Activated CD4-positive, alpha-beta memory T cell treated with anti-CD3 and anti-CD28 coated beads, Interleukin-2, amount 10 ng/mL, durations not matched to agents 7 days and 5 days (primary cell): Measurements from ENCODE around the gene MEIOSIN. TPM values are rescaled to one million over a fixed set of nuclear protein-coding genes. Genes with fewer than 3 reads are reported as not detected.

ENCODE experiments used
- CTCF ChIA-PET: fragments of 350-600 bp; sonication (Branson Sonifier 250); formaldehyde crosslinking; loops from one replicate; lab custom pipeline; 2021; ENCODE audit warnings: antibody characterized with exemption, inconsistent platforms; lab: Charles Lee
- POLR2A ChIA-PET: fragments of 350-600 bp; sonication (Branson Sonifier 250); formaldehyde crosslinking; loops from one replicate; lab custom pipeline; 2021; ENCODE audit warnings: antibody characterized with exemption; lab: Charles Lee
- DNase-seq: peaks from one replicate; pipeline ENCODE4 v3.0.0-alpha.2; 2020
- H3K27ac Mint-ChIP-seq: one replicate; pipeline ENCODE4 v1.8.0; 2021; ENCODE audit warnings: mild to moderate bottlenecking, mixed read lengths
- H3K27me3 Mint-ChIP-seq: one replicate; pipeline ENCODE4 v1.8.0; 2021; ENCODE audit warnings: mixed read lengths
- H3K36me3 Mint-ChIP-seq: one replicate; pipeline ENCODE4 v1.8.0; 2021; ENCODE audit warnings: low read depth, mixed read lengths
- H3K4me1 Mint-ChIP-seq: one replicate; pipeline ENCODE4 v1.8.0; 2021; ENCODE audit warnings: mixed read lengths
- H3K4me3 Mint-ChIP-seq: one replicate; pipeline ENCODE4 v1.8.0; 2021; ENCODE audit warnings: mild to moderate bottlenecking, mixed read lengths
- H3K9me3 Mint-ChIP-seq: one replicate; pipeline ENCODE4 v1.8.0; 2021; ENCODE audit warnings: mixed read lengths
- total RNA-seq, 2 experiments: library from RNA; stranded (reverse); gene quantifications; one replicate each; pipeline ENCODE4 v1.2.3, GENCODE V29; 2021

Gene MEIOSIN
- total RNA-seq, 2 experiments from 2014 or later: not detected

GRCh38 chr19:45761714-45762113 is 28.5 kb downstream of the MEIOSIN start:
- Mint-ChIP-seq H3K27me3 (peaks cover 10% of the 10 kb centered on the region), H3K36me3 (no peaks in the 10 kb centered on the region), H3K27ac (no peak overlapping the region), H3K4me3 (no peak overlapping the region), H3K4me1 (no peaks in the 10 kb centered on the region), H3K9me3 (no peaks in the 10 kb centered on the region)
- ChIA-PET CTCF (no interaction called here), POLR2A (no interaction called here)
- no peak for DNase-seq

- peaks cover 18% of the 10 kb centered on the region for H3K27me3 Mint-ChIP-seq
- peaks cover 3% of the 10 kb centered on the region for H3K4me1 Mint-ChIP-seq
- CTCF ChIA-PET: interaction anchor here (1.3 kb wide), 1 partner anchor 54 kb away, joined by 3 read pairs; no protein-coding TSS in a partner anchor
- H3K9me3 Mint-ChIP-seq: no peaks in the 10 kb centered on the region
- DNase-seq: no peak
- no peak overlapping the region for H3K27ac Mint-ChIP-seq
- POLR2A ChIA-PET: no interaction called here
- H3K4me3 Mint-ChIP-seq: no peak overlapping the region
- H3K36me3 Mint-ChIP-seq: no peaks in the 10 kb centered on the region
Observed at GRCh38 chr19:45762870-45763631, 29.8 kb downstream of the MEIOSIN start.

GRCh38 chr19:45763691-45764294 is 30.6 kb downstream of the MEIOSIN start:
- peaks cover 3% of the 10 kb centered on the region for H3K4me1 Mint-ChIP-seq
- H3K36me3 Mint-ChIP-seq: no peaks in the 10 kb centered on the region
- peaks cover 19% of the 10 kb centered on the region for H3K27me3 Mint-ChIP-seq
- DNase-seq: no peak
- no peaks in the 10 kb centered on the region for H3K9me3 Mint-ChIP-seq
- H3K4me3 Mint-ChIP-seq: no peak overlapping the region
- CTCF ChIA-PET: no interaction called here
- POLR2A ChIA-PET: no interaction called here
- no peak overlapping the region for H3K27ac Mint-ChIP-seq

GRCh38 chr19:45764475-45764874 is 31.2 kb downstream of the MEIOSIN start:
- Mint-ChIP-seq H3K9me3 (no peaks in the 10 kb centered on the region), H3K4me1 (peaks cover 5% of the 10 kb centered on the region), H3K4me3 (no peak overlapping the region), H3K27ac (no peak overlapping the region), H3K27me3 (peaks cover 19% of the 10 kb centered on the region), H3K36me3 (no peaks in the 10 kb centered on the region)
- POLR2A ChIA-PET: no interaction called here
- no peak for DNase-seq
- CTCF ChIA-PET: no interaction called here

GRCh38 chr19:45764945-45765701 is 31.9 kb downstream of the MEIOSIN start:
- DNase-seq: no peak
- ChIA-PET CTCF (no interaction called here), POLR2A (no interaction called here)
- no peak overlapping the region for H3K4me3 Mint-ChIP-seq
- H3K27ac Mint-ChIP-seq: no peak overlapping the region
- H3K9me3 Mint-ChIP-seq: no peaks in the 10 kb centered on the region
- peaks cover 8% of the 10 kb centered on the region for H3K4me1 Mint-ChIP-seq
- H3K27me3 Mint-ChIP-seq: peaks cover 18% of the 10 kb centered on the region
- no peaks in the 10 kb centered on the region for H3K36me3 Mint-ChIP-seq

- DNase-seq: no peak
- ChIA-PET POLR2A (no interaction called here), CTCF (no interaction called here)
- Mint-ChIP-seq H3K4me1 (peaks cover 14% of the 10 kb centered on the region), H3K36me3 (peaks cover 2% of the 10 kb centered on the region), H3K27ac (no peak overlapping the region), H3K27me3 (peaks cover 18% of the 10 kb centered on the region), H3K4me3 (no peak overlapping the region), H3K9me3 (no peaks in the 10 kb centered on the region)
Observed at GRCh38 chr19:45765702-45766295, 32.6 kb downstream of the MEIOSIN start.

- DNase-seq: no peak
- H3K36me3 Mint-ChIP-seq: peaks cover 5% of the 10 kb centered on the region
- no peak overlapping the region for H3K27ac Mint-ChIP-seq
- peaks cover 18% of the 10 kb centered on the region for H3K4me1 Mint-ChIP-seq
- ChIA-PET CTCF (no interaction called here), POLR2A (no interaction called here)
- H3K9me3 Mint-ChIP-seq: no peaks in the 10 kb centered on the region
- H3K27me3 Mint-ChIP-seq: peaks cover 18% of the 10 kb centered on the region
- H3K4me3 Mint-ChIP-seq: no peak overlapping the region
Observed at GRCh38 chr19:45766296-45766868, 33.1 kb downstream of the MEIOSIN start.

GRCh38 chr19:45766869-45767346 is 33.7 kb downstream of the MEIOSIN start:
- CTCF ChIA-PET: no interaction called here
- no peak overlapping the region for H3K4me3 Mint-ChIP-seq

GRCh38 chr19:45767410-45767880 is 34.2 kb downstream of the MEIOSIN start:
- ChIA-PET CTCF (no interaction called here), POLR2A (interaction anchor here (1.0 kb wide), 1 partner anchor 51 kb away, joined by 3 read pairs; no protein-coding TSS in a partner anchor)
- H3K4me1 Mint-ChIP-seq: peaks cover 18% of the 10 kb centered on the region
- no peak overlapping the region for H3K27ac Mint-ChIP-seq
- no peak for DNase-seq
- H3K27me3 Mint-ChIP-seq: peaks cover 18% of the 10 kb centered on the region
- peak overlapping the region; percentile 27 for H3K4me3 Mint-ChIP-seq
- no peaks in the 10 kb centered on the region for H3K9me3 Mint-ChIP-seq
- H3K36me3 Mint-ChIP-seq: peaks cover 5% of the 10 kb centered on the region

More at GRCh38 chr19:45766869-45767346, 33.7 kb downstream of the MEIOSIN start:
- Mint-ChIP-seq H3K27me3 (peaks cover 18% of the 10 kb centered on the region), H3K4me1 (peaks cover 18% of the 10 kb centered on the region), H3K27ac (no peak overlapping the region), H3K9me3 (no peaks in the 10 kb centered on the region), H3K36me3 (peaks cover 5% of the 10 kb centered on the region)
- POLR2A ChIA-PET: interaction anchor here (1.0 kb wide), 1 partner anchor 50 kb away, joined by 3 read pairs; no protein-coding TSS in a partner anchor
- no peak for DNase-seq

GRCh38 chr19:45767881-45768654 is 34.8 kb downstream of the MEIOSIN start:
- no peak overlapping the region for H3K27ac Mint-ChIP-seq
- no peak for DNase-seq
- H3K9me3 Mint-ChIP-seq: no peaks in the 10 kb centered on the region
- H3K4me3 Mint-ChIP-seq: peak overlapping the region; percentile 53
- peaks cover 5% of the 10 kb centered on the region for H3K36me3 Mint-ChIP-seq
- ChIA-PET POLR2A (interaction anchor here (0.8 to 3.6 kb wide), 10 partner anchors 11 to 135 kb away, joined by 3 to 32 read pairs (median 8); partner anchors contain the start of genes DMWD, FBXO46, FOXA3 and QPCTL), CTCF (interaction anchor here (1.1 to 7.4 kb wide), 11 partner anchors 11 to 261 kb away, joined by 3 to 212 read pairs (median 24); partner anchors contain the start of genes DMWD, FBXO46 and MEIOSIN)
- peaks cover 18% of the 10 kb centered on the region for H3K27me3 Mint-ChIP-seq
- peaks cover 18% of the 10 kb centered on the region for H3K4me1 Mint-ChIP-seq

GRCh38 chr19:45768655-45768983 is 35.4 kb downstream of the MEIOSIN start:
- H3K27ac Mint-ChIP-seq: no peak overlapping the region
- peak overlapping the region; percentile 79 for H3K4me3 Mint-ChIP-seq
- CTCF ChIA-PET: interaction anchor here (0.6 to 7.4 kb wide), 25 partner anchors 11 to 310 kb away, joined by 3 to 212 read pairs (median 6); partner anchors contain the start of genes DMWD, FBXO46, FOXA3 and IRF2BP1
- POLR2A ChIA-PET: interaction anchor here (0.8 to 3.6 kb wide), 11 partner anchors 10 to 135 kb away, joined by 3 to 32 read pairs (median 8); partner anchors contain the start of genes DMWD, FBXO46, FOXA3 and QPCTL
- no peaks in the 10 kb centered on the region for H3K9me3 Mint-ChIP-seq
- H3K36me3 Mint-ChIP-seq: peaks cover 5% of the 10 kb centered on the region
- H3K4me1 Mint-ChIP-seq: peaks cover 18% of the 10 kb centered on the region
- peaks cover 18% of the 10 kb centered on the region for H3K27me3 Mint-ChIP-seq
- peak; percentile 56 for DNase-seq
